Pancreas (tissue), 10 donors: ENCODE data around the gene SLC30A10. TPM values are rescaled to one million over a fixed set of nuclear protein-coding genes. Genes with fewer than 3 reads are reported as not detected.
"Not testable (repeated sequence)": the region's sequence is repeated elsewhere in the genome, so short reads cannot be mapped to it uniquely, and the experiment has no call there.

Experiments used
- ATAC-seq, 4 donors: fragments of 200-7000 bp; cut with Tn5 transposase; one replicate each; pipeline versions ENCODE4 v1.8.0 to v1.9.1; 2020; ENCODE audit warnings: mild to moderate bottlenecking in 4 of 4, moderate library complexity in 4 of 4
- DNase-seq, 6 donors: peaks; one replicate each; pipeline ENCODE4 v3.0.0-alpha.2; 2020
- FAIRE-seq: peaks from 2 replicates; lab custom pipeline; 2012; peaks lifted over from hg19 to GRCh38; lab: Jason Lieb, UNC
- H3K27ac ChIP-seq, 4 donors: fragments of 200-600 bp; sonication (generic); 1 replicate in 3 of 4; 2 replicates in 1 of 4; pipeline versions ENCODE4 v1.5.0 to v1.8.0; 2020
- H3K27me3 ChIP-seq, 4 donors: fragments of 200-600 bp; one replicate each; pipeline ENCODE4 v1.8.0; 2021
- H3K36me3 ChIP-seq, 3 donors: fragments of 200-600 bp; sonication (generic) in 1 of 3; one replicate each; pipeline versions ENCODE4 v1.5.0 to v1.8.0; 2020 to 2021
- H3K4me1 ChIP-seq, 3 donors: fragments of 200-600 bp; one replicate each; pipeline ENCODE4 v1.8.0; 2021
- H3K4me3 ChIP-seq, 4 donors: fragments of 200-600 bp; sonication (generic) in 2 of 4; one replicate each; pipeline versions ENCODE4 v1.5.0 to v1.8.0; 2020 to 2021
- H3K9me3 ChIP-seq, 4 donors: fragments of 200-600 bp; one replicate each; pipeline ENCODE4 v1.8.0; 2021
- CTCF ChIP-seq, 4 donors: fragments of 200-600 bp; sonication (generic) in 3 of 4; IDR thresholded peaks; one replicate each; pipeline versions ENCODE4 v1.5.0 to v1.8.0; 2021; ENCODE audit warnings: antibody characterized with exemption in 4 of 4
- WGBS, 2 donors: extraction: QIAGEN DNeasy Blood & Tissue Kit; methylation state at CpG; one replicate each; pipeline ENCODE4 v1.1.7; 2013; 5-methylcytosine and 5-hydroxymethylcytosine counted together
- intact Hi-C, 3 donors: fragments of 100-400 bp; cut with DNase I; formaldehyde crosslinking; loops; one replicate each; pipeline versions ENCODE4 v1.11.1 to v1.14.2; 2022
- polyA plus RNA-seq, 2 donors: library from polyadenylated mRNA; stranded (reverse); fragments of 200-250 nt; gene quantifications; one replicate each; pipeline ENCODE4 v1.2.3, GENCODE V29; 2013
- total RNA-seq, 6 donors: library from RNA; stranded (reverse); fragmentation: NEBNext Ultra II Directional in 4 of 6; extraction: Animal tissue kit (Norgen Biotek cat#: 25700) in 4 of 6; gene quantifications; one replicate each; pipeline versions ENCODE4 v1.2.1 to v1.2.4, GENCODE V29; 2021 to 2023
- donor health status: healthy with polysubstance abuse.
- donor health status: DM: no; HTN: no; CAD: no; lungs with moderate emphysema.
- donor health status: DM: no; HTN: no; CAD: no.
- donor health status: control.
- donor health status: control.
- donor health status: Bipolar disorder and iron deficiency.
- donor health status: DM: yes; HTN: yes; CAD: no.
- donor health status: DM: no; HTN: no; CAD: no.
- donor health status: DM: no; HTN: no; CAD: no.
- donor health status: DM: yes; HTN: yes; CAD: no.

Gene SLC30A10
- total and polyA plus RNA-seq, 8 donors: 0.09 to 0.41 (median 0.11) TPM; not detected in 3

- Histone ChIP-seq H3K4me1 (peaks cover 0 to 5% (median 0%) of the 10 kb centered on the region in 3 donors), H3K27me3 (no peaks in the 10 kb centered on the region), H3K27ac (no peak overlapping the region), H3K36me3 (no peaks in the 10 kb centered on the region), H3K4me3 (no peak overlapping the region), H3K9me3 (peaks cover 0 to 2% (median 0%) of the 10 kb centered on the region in 4 donors)
- DNase-seq: no peak
- no peak for TF ChIP-seq CTCF (IDR thresholded peaks at IDR 0.05)
- intact Hi-C loops: no loop called here
- no peak for FAIRE-seq
- no peak for ATAC-seq
- WGBS, 2 donors: 86 to 87% methylated on average over 16 of the region's 16 CpGs
Observed at GRCh38 chr1:219958875-219959417, 30.6 kb upstream of the SLC30A10 start.

- H3K4me3 ChIP-seq: no peak overlapping the region
- ATAC-seq (peak in 2 of 4 donors; percentile 29 to 37), FAIRE-seq (no peak), DNase-seq (no peak)
- H3K27ac ChIP-seq: no peak overlapping the region
- intact Hi-C loops: no loop called here
- no peak for TF ChIP-seq CTCF (IDR thresholded peaks at IDR 0.05)
- no peaks in the 10 kb centered on the region for H3K36me3 ChIP-seq
- peaks cover 0 to 2% (median 0%) of the 10 kb centered on the region in 4 donors for H3K9me3 ChIP-seq
- no peaks in the 10 kb centered on the region for H3K27me3 ChIP-seq
- WGBS, 2 donors: 46 to 49% methylated on average over 11 of the region's 11 CpGs
- no peaks in the 10 kb centered on the region for H3K4me1 ChIP-seq
Observed at GRCh38 chr1:219954736-219955421, 26.5 kb upstream of the SLC30A10 start.

DNA sequence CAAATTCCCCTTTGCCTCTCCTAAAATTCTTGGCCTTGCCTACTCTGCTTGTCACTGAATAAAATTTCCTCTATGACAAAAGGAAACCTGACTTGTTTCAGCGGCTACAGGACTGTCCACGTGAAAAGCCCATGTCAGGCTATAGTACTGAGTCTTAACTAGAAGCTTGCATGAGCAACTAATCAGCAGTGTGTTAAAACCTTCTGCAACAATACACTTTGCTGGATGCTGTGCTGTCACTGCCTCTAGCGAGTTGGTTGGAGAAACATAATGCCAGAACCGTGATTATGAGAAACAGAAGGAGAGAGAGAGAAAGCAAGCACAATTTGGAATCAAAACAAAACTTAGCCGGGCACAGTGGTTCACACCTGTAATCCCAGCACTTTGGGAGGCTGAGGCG is 25.7 kb upstream of the SLC30A10 start:
- FAIRE-seq (no peak), DNase-seq (no peak), ATAC-seq (no peak)
- TF ChIP-seq CTCF (IDR thresholded peaks at IDR 0.05): no peak
- 91 to 94% methylated on average over 6 of the region's 6 CpGs for WGBS, 2 donors
- H3K4me3 ChIP-seq: no peak overlapping the region
- no peaks in the 10 kb centered on the region for H3K4me1 ChIP-seq
- intact Hi-C loops: no loop called here
- peaks cover 0 to 2% (median 0%) of the 10 kb centered on the region in 4 donors for H3K9me3 ChIP-seq
- H3K27ac ChIP-seq: no peak overlapping the region
- no peaks in the 10 kb centered on the region for H3K27me3 ChIP-seq
- H3K36me3 ChIP-seq: no peaks in the 10 kb centered on the region

GRCh38 chr1:219952361-219952760 is 24.0 kb upstream of the SLC30A10 start:
- ATAC-seq: no peak
- DNase-seq: no peak
- intact Hi-C loops: no loop called here
- FAIRE-seq: no peak
- TF ChIP-seq CTCF (IDR thresholded peaks at IDR 0.05): no peak
- Histone ChIP-seq H3K27ac (no peak overlapping the region), H3K4me1 (no peaks in the 10 kb centered on the region), H3K9me3 (peaks cover 0 to 2% (median 0%) of the 10 kb centered on the region in 4 donors), H3K36me3 (no peaks in the 10 kb centered on the region), H3K4me3 (no peak overlapping the region), H3K27me3 (no peaks in the 10 kb centered on the region)

DNA sequence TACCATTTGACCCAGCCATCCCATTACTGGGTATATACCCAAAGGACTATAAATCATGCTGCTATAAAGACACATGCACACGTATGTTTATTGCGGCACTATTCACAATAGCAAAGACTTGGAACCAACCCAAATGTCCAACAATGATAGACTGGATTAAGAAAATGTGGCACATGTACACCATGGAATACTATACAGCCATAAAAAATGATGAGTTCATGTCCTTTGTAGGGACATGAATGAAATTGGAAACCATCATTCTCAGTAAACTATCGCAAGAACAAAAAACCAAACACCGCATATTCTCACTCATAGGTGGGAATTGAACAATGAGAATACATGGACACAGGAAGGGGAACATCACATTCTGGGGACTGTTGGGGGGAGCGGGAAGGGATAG is 20.9 kb upstream of the SLC30A10 start:
- ATAC-seq, H3K27ac ChIP-seq, H3K27me3 ChIP-seq, H3K4me3 ChIP-seq, intact Hi-C loops, H3K9me3 ChIP-seq, FAIRE-seq, H3K4me1 ChIP-seq, H3K36me3 ChIP-seq, DNase-seq: not testable (repeated sequence)
- 96 to 98% methylated on average over 3 of the region's 5 CpGs for WGBS, 2 donors

DNA sequence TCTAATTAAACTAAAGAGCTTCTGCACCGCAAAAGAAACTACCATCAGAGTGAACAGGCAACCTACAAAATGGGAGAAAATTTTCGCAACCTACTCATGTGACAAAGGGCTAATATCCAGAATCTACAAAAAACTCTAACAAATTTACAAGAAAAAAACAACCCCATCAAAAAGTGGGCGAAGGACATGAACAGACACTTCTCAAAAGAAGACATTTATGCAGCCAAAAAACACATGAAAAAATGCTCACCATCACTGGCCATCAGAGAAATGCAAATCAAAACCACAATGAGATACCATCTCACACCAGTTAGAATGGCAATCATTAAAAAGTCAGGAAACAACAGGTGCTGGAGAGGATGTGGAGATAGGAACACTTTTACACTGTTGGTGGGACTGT is 20.4 kb upstream of the SLC30A10 start:
- H3K36me3 ChIP-seq, H3K4me3 ChIP-seq, H3K27ac ChIP-seq, H3K4me1 ChIP-seq, intact Hi-C loops, FAIRE-seq, H3K27me3 ChIP-seq, H3K9me3 ChIP-seq, ATAC-seq, DNase-seq: not testable (repeated sequence)
- 93 to 100% methylated on average over 3 of the region's 3 CpGs for WGBS, 2 donors
